Loucy (cell line): ENCODE results near the gene CAB39.

Source experiments
- CTCF ChIP-seq: fragments of 200-600 bp; sonication (generic); conservative IDR thresholded peaks from 2 replicates; pipeline ENCODE4 v1.5.1; 2014; ENCODE audit warnings: mild to moderate bottlenecking, antibody characterized with exemption, low read length
- EZH2phosphoT487 ChIP-seq: fragments of 200-600 bp; IDR thresholded peaks from 2 replicates; pipeline ENCODE4 v1.6.1; 2018; ENCODE audit warnings: antibody characterized with exemption, mild to moderate bottlenecking, moderate library complexity, borderline replicate concordance

GRCh38 chr2:230742781-230743180 is 30.1 kb downstream of the CAB39 start:
- TF ChIP-seq EZH2phosphoT487 (no peak), CTCF (no peak)
